ENCODE results near the gene SLC25A38. TPM values are rescaled to one million over a fixed set of nuclear protein-coding genes. Genes with fewer than 3 reads are reported as not detected.

SLC25A38 gene
- total RNA-seq, 1 donor from 2014 or later, result 19.3 TPM

- no peaks in the 10 kb centered on the region for H4K20me1 ChIP-seq (ENCODE audit: low read depth)
- H3K9me3 Mint-ChIP-seq, result no peaks in the 10 kb centered on the region
- no peak overlapping the region for H3K27ac ChIP-seq
- no peaks in the 10 kb centered on the region for H3K9me3 ChIP-seq (ENCODE audit: low read depth)
- no peaks in the 10 kb centered on the region for H3K36me3 Mint-ChIP-seq
- no peak overlapping the region for H3K4me3 Mint-ChIP-seq
- H3K4me1 Mint-ChIP-seq, result no peaks in the 10 kb centered on the region
- no peak overlapping the region for H3K4me2 ChIP-seq
- H3K36me3 ChIP-seq, result no peaks in the 10 kb centered on the region
- no peaks in the 10 kb centered on the region for H3K27me3 ChIP-seq
- DNase-seq (ENCODE audit: low spot score), result no peak
- no peak overlapping the region for H3K4me3 ChIP-seq
- H3K4me1 ChIP-seq, result no peaks in the 10 kb centered on the region
- no peaks in the 10 kb centered on the region for H3K27me3 Mint-ChIP-seq (ENCODE audit: insufficient read depth, low read depth)
- no peak overlapping the region for H3K9ac ChIP-seq
- TF ChIP-seq EZH2 (IDR thresholded peaks at IDR 0.05) (no peak), EZH2phosphoT487 (IDR thresholded peaks at IDR 0.05) (no peak), CTCF (IDR thresholded peaks at IDR 0.05) (no peak)
- H2AFZ ChIP-seq (replicated peaks), result no peak overlapping the region
- H3K27ac Mint-ChIP-seq, result no peak overlapping the region
- no peaks in the 10 kb centered on the region for H3K79me2 ChIP-seq (ENCODE audit: low read depth)
- no peaks in the 10 kb centered on the region for H3F3A ChIP-seq (ENCODE audit: low read depth)
These were observed 45.0 kb upstream of the SLC25A38 start for GRCh38 chr3:39338201-39338600.

GRCh38 chr3:39339086-39339485, 44.1 kb upstream of the SLC25A38 start:
- no peaks in the 10 kb centered on the region for H3K27me3 Mint-ChIP-seq (ENCODE audit: insufficient read depth, low read depth)

DNA sequence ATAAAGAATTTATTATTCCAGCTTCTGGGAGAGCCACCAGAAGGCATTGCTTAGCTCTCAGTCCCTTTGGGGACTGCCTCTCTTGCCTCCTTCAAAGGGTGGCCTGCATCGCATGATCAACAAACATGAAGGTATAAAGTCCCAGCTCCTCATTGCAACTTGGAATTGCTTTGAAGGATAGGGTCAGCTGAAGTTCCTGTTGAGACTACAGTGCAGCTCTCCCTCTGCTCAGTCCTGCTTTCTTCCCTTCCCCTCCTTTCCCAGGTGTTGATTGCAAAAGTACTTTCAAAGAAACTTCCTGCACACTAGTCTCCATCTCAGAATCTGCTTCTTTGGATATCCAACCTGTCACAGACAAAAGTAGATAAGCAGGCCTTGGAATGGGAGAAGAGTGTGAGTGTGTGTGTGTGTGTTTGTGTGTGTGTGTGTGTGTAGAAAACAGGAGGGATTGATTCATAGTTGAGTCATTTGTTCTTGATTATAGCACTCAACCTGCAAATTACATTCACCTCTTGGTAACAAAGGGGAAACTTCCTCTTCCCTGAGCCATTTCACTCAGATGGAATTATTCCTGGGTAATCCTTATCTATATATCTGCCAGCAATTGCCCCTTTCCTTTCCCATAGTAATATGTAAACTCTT, 40.0 kb upstream of the SLC25A38 start:
- TF ChIP-seq EZH2phosphoT487 (IDR thresholded peaks at IDR 0.05), result no peak
- no peak for TF ChIP-seq EZH2 (IDR thresholded peaks at IDR 0.05)

More at GRCh38 chr3:39339086-39339485, 44.1 kb upstream of the SLC25A38 start:
- Histone ChIP-seq H3K4me2 (no peak overlapping the region), H3K4me3 (no peak overlapping the region), H2AFZ (replicated peaks) (no peak overlapping the region), H3K27me3 (no peaks in the 10 kb centered on the region), H4K20me1 (ENCODE audit: low read depth) (no peaks in the 10 kb centered on the region), H3F3A (ENCODE audit: low read depth) (no peaks in the 10 kb centered on the region), H3K36me3 (no peaks in the 10 kb centered on the region), H3K79me2 (ENCODE audit: low read depth) (no peaks in the 10 kb centered on the region), H3K9ac (no peak overlapping the region), H3K27ac (no peak overlapping the region), H3K9me3 (ENCODE audit: low read depth) (no peaks in the 10 kb centered on the region), H3K4me1 (no peaks in the 10 kb centered on the region)
- no peak for TF ChIP-seq EZH2 (IDR thresholded peaks at IDR 0.05)
- no peak for TF ChIP-seq EZH2phosphoT487 (IDR thresholded peaks at IDR 0.05)
- TF ChIP-seq CTCF (IDR thresholded peaks at IDR 0.05), result no peak
- no peaks in the 10 kb centered on the region for H3K9me3 Mint-ChIP-seq
- DNase-seq (ENCODE audit: low spot score), result no peak
- no peaks in the 10 kb centered on the region for H3K36me3 Mint-ChIP-seq
- H3K27ac Mint-ChIP-seq, result no peak overlapping the region
- no peaks in the 10 kb centered on the region for H3K4me1 Mint-ChIP-seq
- H3K4me3 Mint-ChIP-seq, result no peak overlapping the region

GRCh38 chr3:39343760-39344159, 39.4 kb upstream of the SLC25A38 start:
- no peak overlapping the region for H3K27ac Mint-ChIP-seq
- no peaks in the 10 kb centered on the region for H3K4me1 Mint-ChIP-seq
- Histone ChIP-seq H3K4me3 (no peak overlapping the region), H3K9ac (no peak overlapping the region), H3K4me2 (no peak overlapping the region), H3K36me3 (no peaks in the 10 kb centered on the region), H3K27ac (no peak overlapping the region), H2AFZ (replicated peaks) (no peak overlapping the region), H3K79me2 (ENCODE audit: low read depth) (no peaks in the 10 kb centered on the region), H3K27me3 (no peaks in the 10 kb centered on the region), H3K9me3 (ENCODE audit: low read depth) (no peaks in the 10 kb centered on the region), H3F3A (ENCODE audit: low read depth) (no peaks in the 10 kb centered on the region), H3K4me1 (no peaks in the 10 kb centered on the region), H4K20me1 (ENCODE audit: low read depth) (no peaks in the 10 kb centered on the region)
- no peaks in the 10 kb centered on the region for H3K36me3 Mint-ChIP-seq
- H3K9me3 Mint-ChIP-seq, result no peaks in the 10 kb centered on the region
- no peak overlapping the region for H3K4me3 Mint-ChIP-seq
- TF ChIP-seq EZH2phosphoT487 (IDR thresholded peaks at IDR 0.05), result no peak
- TF ChIP-seq EZH2 (IDR thresholded peaks at IDR 0.05), result no peak
- TF ChIP-seq CTCF (IDR thresholded peaks at IDR 0.05), result no peak
- peaks cover 5% of the 10 kb centered on the region for H3K27me3 Mint-ChIP-seq (ENCODE audit: insufficient read depth, low read depth)
- DNase-seq (ENCODE audit: low spot score), result no peak

More for the DNA sequence above, 40.0 kb upstream of the SLC25A38 start:
- H3K4me2 ChIP-seq, result no peak overlapping the region
- Mint-ChIP-seq H3K9me3 (no peaks in the 10 kb centered on the region), H3K36me3 (no peaks in the 10 kb centered on the region), H3K4me3 (no peak overlapping the region), H3K4me1 (no peaks in the 10 kb centered on the region), H3K27me3 (ENCODE audit: insufficient read depth, low read depth) (peaks cover 4% of the 10 kb centered on the region), H3K27ac (no peak overlapping the region)
- H3K9ac ChIP-seq, result no peak overlapping the region
- no peak overlapping the region for H3K4me3 ChIP-seq
- H3K36me3 ChIP-seq, result no peaks in the 10 kb centered on the region
- no peaks in the 10 kb centered on the region for H4K20me1 ChIP-seq (ENCODE audit: low read depth)
- no peaks in the 10 kb centered on the region for H3K4me1 ChIP-seq
- H3K27me3 ChIP-seq, result no peaks in the 10 kb centered on the region
- no peak for DNase-seq (ENCODE audit: low spot score)
- H3K27ac ChIP-seq, result no peak overlapping the region
- no peaks in the 10 kb centered on the region for H3K79me2 ChIP-seq (ENCODE audit: low read depth)
- H3K9me3 ChIP-seq (ENCODE audit: low read depth), result no peaks in the 10 kb centered on the region
- H2AFZ ChIP-seq (replicated peaks), result peak overlapping the region; percentile 19
- H3F3A ChIP-seq (ENCODE audit: low read depth), result no peaks in the 10 kb centered on the region

All from neural progenitor cell (in vitro differentiated cells).